Tibial nerve (tissue), 3 donors: ENCODE results near the gene CTSF.

Experiments
- POLR2A ChIP-seq, 2 donors: fragments of 450-650 bp; IDR thresholded peaks; one replicate each; pipeline ENCODE4 v1.6.1; 2017; ENCODE audit warnings: antibody characterized with exemption in 2 of 2, mild to moderate bottlenecking in 2 of 2, moderate library complexity in 2 of 2
- TF ChIP-seq, protein P1 (sequence below), 5 experiments: fragments of 200-600 bp in 3 of 5; fragments of 450-650 bp in 2 of 5; sonication (generic) in 3 of 5; IDR thresholded peaks; one replicate each; pipeline ENCODE4 v1.5.1; 2016 to 2019; ENCODE audit warnings: antibody characterized with exemption in 5 of 5, mild to moderate bottlenecking in 3 of 5, moderate library complexity in 2 of 5

DNA sequence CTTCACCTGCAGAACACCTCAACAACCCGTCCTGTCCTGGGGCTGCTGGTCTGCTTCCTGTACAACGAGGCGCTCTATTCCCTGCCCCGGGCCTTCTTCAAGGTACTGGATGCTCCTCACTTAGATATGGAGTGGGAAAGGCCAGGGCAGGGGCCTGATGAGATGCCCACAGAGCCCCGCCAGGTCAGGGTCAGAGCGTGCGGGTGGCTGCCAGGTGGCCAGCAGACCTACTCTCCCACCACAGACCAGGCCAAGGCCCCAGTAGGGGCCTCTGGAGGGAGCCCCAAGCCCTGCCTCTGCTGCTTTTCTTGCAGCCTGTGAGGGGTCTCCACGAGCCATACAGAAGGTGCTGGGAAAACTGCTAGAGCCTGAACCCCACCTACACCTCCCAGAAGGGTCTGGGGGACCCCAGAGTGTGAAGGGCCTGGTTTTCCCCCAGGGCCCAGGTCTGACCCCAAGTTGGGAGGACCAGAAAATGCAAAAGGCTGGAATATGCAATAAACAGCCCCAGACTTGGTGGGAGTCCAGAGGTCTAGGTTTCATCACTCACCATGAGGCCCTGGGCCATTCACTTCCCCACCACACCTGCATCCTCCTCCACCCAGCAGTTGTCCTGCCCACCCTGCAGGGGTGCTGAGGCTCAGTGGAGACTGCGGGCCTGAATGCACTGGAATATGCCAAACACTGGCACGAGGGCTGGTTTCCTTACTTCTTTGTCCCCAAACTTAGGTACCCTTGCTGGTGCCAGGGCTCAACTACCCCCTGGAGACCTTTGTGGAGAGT lies 37.3 kb downstream of the CTSF start:
- TF ChIP-seq POLR2A (IDR thresholded peaks at IDR 0.05), result no peak
- TF ChIP-seq, protein P1, sequence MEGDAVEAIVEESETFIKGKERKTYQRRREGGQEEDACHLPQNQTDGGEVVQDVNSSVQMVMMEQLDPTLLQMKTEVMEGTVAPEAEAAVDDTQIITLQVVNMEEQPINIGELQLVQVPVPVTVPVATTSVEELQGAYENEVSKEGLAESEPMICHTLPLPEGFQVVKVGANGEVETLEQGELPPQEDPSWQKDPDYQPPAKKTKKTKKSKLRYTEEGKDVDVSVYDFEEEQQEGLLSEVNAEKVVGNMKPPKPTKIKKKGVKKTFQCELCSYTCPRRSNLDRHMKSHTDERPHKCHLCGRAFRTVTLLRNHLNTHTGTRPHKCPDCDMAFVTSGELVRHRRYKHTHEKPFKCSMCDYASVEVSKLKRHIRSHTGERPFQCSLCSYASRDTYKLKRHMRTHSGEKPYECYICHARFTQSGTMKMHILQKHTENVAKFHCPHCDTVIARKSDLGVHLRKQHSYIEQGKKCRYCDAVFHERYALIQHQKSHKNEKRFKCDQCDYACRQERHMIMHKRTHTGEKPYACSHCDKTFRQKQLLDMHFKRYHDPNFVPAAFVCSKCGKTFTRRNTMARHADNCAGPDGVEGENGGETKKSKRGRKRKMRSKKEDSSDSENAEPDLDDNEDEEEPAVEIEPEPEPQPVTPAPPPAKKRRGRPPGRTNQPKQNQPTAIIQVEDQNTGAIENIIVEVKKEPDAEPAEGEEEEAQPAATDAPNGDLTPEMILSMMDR (IDR thresholded peaks at IDR 0.05), result no peak
